Measurements from ENCODE around the gene FBXL4. TPM values are rescaled to one million over a fixed set of nuclear protein-coding genes. Genes with fewer than 3 reads are reported as not detected.

Gene FBXL4
- total RNA-seq, 1 donor from 2014 or later: 18.3 TPM

GRCh38 chr6:98841621-98842341, 106.0 kb downstream of the FBXL4 start:
- peaks cover 7% of the 10 kb centered on the region for H3K36me3 Mint-ChIP-seq
- H3K4me1 Mint-ChIP-seq (ENCODE audit: unreplicated experiment): peaks cover 6% of the 10 kb centered on the region
- TF ChIP-seq, protein P1, sequence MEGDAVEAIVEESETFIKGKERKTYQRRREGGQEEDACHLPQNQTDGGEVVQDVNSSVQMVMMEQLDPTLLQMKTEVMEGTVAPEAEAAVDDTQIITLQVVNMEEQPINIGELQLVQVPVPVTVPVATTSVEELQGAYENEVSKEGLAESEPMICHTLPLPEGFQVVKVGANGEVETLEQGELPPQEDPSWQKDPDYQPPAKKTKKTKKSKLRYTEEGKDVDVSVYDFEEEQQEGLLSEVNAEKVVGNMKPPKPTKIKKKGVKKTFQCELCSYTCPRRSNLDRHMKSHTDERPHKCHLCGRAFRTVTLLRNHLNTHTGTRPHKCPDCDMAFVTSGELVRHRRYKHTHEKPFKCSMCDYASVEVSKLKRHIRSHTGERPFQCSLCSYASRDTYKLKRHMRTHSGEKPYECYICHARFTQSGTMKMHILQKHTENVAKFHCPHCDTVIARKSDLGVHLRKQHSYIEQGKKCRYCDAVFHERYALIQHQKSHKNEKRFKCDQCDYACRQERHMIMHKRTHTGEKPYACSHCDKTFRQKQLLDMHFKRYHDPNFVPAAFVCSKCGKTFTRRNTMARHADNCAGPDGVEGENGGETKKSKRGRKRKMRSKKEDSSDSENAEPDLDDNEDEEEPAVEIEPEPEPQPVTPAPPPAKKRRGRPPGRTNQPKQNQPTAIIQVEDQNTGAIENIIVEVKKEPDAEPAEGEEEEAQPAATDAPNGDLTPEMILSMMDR (conservative IDR thresholded peaks at IDR 0.05): no peak
- no peak overlapping the region for H3K4me3 Mint-ChIP-seq
- H3K27me3 Mint-ChIP-seq: peaks cover 97% of the 10 kb centered on the region
- H3K9me3 Mint-ChIP-seq: no peaks in the 10 kb centered on the region
- no peak overlapping the region for H3K27ac Mint-ChIP-seq
- DNase-seq (ENCODE audit: extremely low spot score, unreplicated experiment): no peak

DNA sequence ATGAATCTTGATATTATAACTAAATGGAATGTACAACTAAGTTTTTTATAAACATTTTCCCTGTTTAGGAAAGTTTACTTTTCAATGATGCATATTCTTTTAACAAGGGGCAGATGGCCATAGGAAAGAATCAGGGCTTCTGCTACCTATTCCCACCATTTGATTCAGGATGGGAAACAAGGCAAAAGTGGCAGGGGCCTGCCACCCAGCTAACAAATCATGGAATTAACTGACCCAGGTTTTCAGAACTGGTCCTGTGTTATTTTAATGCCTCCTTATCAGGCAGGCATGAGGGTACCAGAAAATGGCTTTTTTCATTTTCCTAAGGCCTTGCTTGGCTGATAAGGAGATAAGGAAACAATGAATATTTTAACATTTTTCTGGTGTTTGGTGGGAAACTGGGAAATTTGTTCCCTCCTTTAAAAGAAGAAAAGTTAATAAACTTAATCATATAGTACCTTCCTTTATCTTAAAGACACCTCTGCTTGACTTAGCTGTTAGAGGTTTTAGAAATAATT, 106.7 kb downstream of the FBXL4 start:
- H3K4me3 Mint-ChIP-seq: no peak overlapping the region
- no peak for DNase-seq (ENCODE audit: extremely low spot score, unreplicated experiment)
- no peaks in the 10 kb centered on the region for H3K9me3 Mint-ChIP-seq
- peaks cover 6% of the 10 kb centered on the region for H3K4me1 Mint-ChIP-seq (ENCODE audit: unreplicated experiment)
- H3K36me3 Mint-ChIP-seq: peaks cover 7% of the 10 kb centered on the region
- peaks cover 97% of the 10 kb centered on the region for H3K27me3 Mint-ChIP-seq
- H3K27ac Mint-ChIP-seq: no peak overlapping the region
- TF ChIP-seq, protein P1 (conservative IDR thresholded peaks at IDR 0.05): no peak

DNA sequence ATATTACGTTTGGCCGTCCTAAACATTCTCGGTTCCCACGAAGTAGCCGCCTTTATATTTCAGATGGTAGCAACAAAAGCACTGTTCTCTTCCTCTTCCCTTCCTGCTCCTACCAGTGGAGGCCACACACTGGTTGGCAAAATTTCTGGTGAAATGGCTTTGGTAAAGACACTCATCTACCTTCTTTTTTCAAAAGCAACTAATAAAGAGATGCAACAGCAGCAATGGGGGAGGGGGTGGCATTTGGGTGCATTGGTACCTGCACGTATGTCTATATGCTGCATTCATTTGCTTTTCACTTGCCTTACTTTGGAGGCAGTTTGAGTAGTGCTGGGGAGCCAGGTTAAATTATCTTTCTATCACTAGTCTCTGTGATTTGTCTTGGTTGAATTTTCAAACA, 107.4 kb downstream of the FBXL4 start:
- Mint-ChIP-seq H3K9me3 (no peaks in the 10 kb centered on the region), H3K27me3 (peaks cover 96% of the 10 kb centered on the region), H3K36me3 (peaks cover 7% of the 10 kb centered on the region), H3K4me1 (ENCODE audit: unreplicated experiment) (peaks cover 10% of the 10 kb centered on the region), H3K4me3 (no peak overlapping the region), H3K27ac (no peak overlapping the region)
- TF ChIP-seq, protein P1 (conservative IDR thresholded peaks at IDR 0.05): no peak
- no peak for DNase-seq (ENCODE audit: extremely low spot score, unreplicated experiment)

DNA sequence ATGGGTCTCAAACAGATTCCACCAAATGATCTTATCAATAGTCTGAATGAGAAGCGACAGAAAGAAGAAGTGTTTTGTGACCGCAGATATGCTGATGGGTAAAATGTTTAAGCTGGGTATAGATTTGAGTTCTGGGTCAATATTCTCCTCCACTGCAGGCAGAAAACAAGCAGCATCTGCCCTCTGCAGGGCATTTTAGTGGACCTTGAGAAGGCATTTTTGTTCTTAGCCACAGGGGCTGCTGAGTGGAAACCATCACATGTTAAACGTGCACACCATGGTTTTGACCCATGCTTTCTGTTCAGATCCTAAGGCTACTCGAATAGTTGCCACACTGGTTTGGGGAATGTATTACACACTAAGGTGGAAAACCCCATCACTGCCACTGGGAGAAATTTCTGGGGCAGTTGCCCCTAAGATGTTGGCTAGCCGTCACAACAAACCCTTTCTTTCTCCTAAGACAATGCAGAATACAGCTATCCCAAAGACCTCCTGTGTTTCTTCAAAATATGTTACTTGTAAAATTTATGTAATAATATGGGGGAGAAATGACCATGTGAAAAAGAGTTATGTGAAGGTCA, 107.9 kb downstream of the FBXL4 start:
- TF ChIP-seq, protein P1 (conservative IDR thresholded peaks at IDR 0.05): peak; percentile 72
- Mint-ChIP-seq H3K4me3 (no peak overlapping the region), H3K27ac (no peak overlapping the region), H3K36me3 (peaks cover 7% of the 10 kb centered on the region), H3K4me1 (ENCODE audit: unreplicated experiment) (peaks cover 10% of the 10 kb centered on the region), H3K27me3 (peaks cover 94% of the 10 kb centered on the region), H3K9me3 (no peaks in the 10 kb centered on the region)
- DNase-seq (ENCODE audit: extremely low spot score, unreplicated experiment): no peak

- Mint-ChIP-seq H3K9me3 (no peaks in the 10 kb centered on the region), H3K4me3 (no peak overlapping the region), H3K36me3 (peaks cover 7% of the 10 kb centered on the region), H3K27me3 (peaks cover 93% of the 10 kb centered on the region), H3K27ac (no peak overlapping the region), H3K4me1 (ENCODE audit: unreplicated experiment) (peaks cover 5% of the 10 kb centered on the region)
- no peak for DNase-seq (ENCODE audit: extremely low spot score, unreplicated experiment)
- TF ChIP-seq, protein P1 (conservative IDR thresholded peaks at IDR 0.05): no peak
Measured at GRCh38 chr6:98838975-98839374, 108.8 kb downstream of the FBXL4 start.
